HuH-7 (cell line): Measurements from ENCODE around the gene NBAS.
"Not testable (repeated sequence)": the region's sequence is repeated elsewhere in the genome, so short reads cannot be mapped to it uniquely, and the experiment has no call there.

Source experiments
- DNase-seq: peaks from one replicate; pipeline ENCODE4 v3.0.0; 2011; ENCODE audit warnings: low spot score

Gene NBAS

GRCh38 chr2:15460112-15460620 is 101.0 kb downstream of the NBAS start:
- DNase-seq, result no peak

DNA sequence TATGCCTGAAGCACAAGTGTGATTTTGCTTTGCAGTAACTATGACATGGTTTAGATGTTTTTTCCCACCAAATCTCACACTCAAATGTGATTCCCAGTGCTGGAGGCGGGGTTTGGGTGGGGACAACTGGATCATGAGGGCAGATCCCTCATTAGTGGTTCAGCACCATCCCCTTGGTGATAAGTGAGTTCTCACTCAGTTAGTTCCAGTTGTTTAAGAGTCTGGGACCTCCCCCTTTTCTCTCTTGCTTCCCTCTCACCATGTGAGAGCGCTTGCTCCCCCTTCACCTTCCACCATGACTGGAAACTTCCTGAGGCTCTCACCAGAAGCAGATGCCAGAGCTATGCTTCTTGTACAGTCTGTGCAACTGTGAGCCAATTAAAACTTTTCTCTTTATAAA is 102.9 kb downstream of the NBAS start:
- DNase-seq, result no peak

- no peak for DNase-seq
Measured at GRCh38 chr2:15457868-15458267, 103.3 kb downstream of the NBAS start.

DNA sequence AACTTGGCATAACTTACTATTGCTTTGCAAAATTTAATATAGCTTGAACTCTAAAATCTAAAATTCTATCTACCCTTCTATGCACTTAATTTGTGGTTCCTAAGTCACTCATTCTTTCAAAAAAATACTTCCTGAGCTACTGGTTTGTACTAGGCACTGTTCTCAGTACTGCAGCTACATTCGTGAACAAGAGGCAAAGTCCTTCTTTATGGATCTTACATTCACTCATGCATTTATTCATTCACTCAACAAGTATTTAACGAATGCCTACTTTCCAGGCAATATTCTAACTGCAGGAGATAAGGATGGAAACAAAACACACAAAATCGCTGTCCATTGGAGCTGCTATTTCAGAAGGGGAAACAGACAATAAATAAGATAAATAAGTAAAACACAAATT is 104.8 kb downstream of the NBAS start:
- no peak for DNase-seq

DNA sequence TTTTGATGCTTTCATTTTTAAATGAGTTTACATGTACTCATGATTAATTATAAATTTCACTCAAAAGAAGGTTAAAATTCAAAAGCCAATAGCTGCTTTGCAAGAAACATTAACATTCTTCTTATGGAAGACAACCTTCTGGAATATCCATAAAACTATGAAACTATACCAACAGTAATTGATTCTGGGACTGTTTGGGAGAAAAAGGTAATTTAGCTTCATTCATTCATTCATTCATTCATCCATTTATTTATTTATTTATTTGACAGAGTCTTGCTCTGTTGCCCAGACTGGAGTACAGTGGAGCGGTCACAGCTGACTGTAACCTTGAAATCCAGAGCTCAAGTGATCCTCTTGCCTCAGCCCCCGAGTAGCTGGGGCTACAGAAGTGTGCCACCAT is 110.3 kb downstream of the NBAS start:
- DNase-seq, result no peak

DNA sequence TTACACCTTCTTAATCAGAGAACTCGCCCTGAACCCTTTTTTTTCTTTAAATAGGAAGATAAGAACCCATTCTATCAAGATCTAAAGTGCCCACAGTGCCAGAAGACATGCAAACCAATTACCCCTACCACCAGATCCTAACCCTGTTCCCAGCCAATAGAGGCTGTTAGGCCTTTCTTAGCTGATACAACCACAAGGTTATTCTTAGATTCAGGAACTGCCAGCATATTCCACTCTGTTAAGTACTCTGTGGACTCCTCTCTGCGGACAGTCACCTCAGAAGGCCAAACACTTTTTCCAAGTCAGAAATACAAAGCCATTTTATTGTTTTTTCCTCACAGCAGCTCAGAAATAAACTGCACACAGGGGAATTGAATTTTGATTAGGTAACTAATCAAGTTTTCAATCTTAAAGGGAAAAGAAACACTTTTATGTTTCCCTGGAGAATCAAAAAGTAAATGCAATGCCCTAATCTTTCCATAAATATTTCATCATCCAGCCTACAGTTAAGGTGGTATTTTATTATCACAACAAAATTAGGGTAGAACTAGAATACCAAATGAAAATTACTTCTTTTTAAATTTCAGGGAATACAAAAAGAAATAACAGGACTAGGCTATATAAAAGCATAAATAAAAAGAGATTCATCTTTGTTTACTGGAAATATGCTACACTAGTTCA is 111.4 kb downstream of the NBAS start:
- DNase-seq, result no peak

DNA sequence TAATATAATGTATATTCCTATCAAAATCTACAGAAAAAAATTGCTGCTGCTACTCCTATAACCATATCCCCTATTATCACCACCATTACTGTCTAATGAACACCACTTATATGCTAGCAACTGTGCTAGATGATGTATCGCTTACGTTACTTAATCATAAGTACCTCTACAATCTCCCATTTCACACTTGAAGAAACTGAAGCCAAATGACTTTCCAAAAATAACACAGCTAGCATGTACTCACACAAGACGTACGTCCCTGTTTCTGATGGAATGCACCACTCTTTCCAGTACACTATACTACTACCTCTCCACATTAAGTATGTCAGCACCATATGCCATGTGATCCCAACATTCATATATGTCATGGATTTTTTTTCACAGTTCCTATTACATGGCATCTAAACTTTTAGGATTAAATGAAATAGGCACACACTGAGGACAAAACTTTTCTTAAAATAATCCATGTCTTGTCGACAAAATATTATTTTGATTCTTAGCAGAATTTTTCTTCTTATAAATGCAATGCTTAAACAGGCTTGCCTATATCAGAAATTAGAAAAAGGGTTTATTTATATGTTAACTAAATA is 112.8 kb downstream of the NBAS start:
- no peak for DNase-seq

DNA sequence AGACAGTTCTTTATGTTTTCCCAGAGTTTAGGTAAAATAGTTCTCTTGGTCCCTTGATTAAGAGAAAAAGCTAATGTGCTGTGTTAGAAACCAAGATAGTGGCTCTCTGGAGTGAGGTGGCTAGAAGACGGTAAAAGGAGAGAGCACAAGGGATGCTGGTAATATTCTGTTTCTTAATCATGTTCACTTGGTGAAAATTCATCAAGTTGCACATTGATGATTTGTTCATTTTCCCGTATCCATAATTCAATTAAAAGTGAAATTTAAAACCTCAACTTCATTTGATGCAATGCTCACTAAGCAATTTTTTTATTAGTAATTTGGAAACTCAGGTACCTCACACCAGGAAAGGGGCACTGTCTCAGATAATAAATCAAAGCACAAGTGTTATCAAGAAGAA is 113.8 kb downstream of the NBAS start:
- DNase-seq, result no peak

GRCh38 chr2:15446961-15447360 is 114.2 kb downstream of the NBAS start:
- DNase-seq, result no peak

DNA sequence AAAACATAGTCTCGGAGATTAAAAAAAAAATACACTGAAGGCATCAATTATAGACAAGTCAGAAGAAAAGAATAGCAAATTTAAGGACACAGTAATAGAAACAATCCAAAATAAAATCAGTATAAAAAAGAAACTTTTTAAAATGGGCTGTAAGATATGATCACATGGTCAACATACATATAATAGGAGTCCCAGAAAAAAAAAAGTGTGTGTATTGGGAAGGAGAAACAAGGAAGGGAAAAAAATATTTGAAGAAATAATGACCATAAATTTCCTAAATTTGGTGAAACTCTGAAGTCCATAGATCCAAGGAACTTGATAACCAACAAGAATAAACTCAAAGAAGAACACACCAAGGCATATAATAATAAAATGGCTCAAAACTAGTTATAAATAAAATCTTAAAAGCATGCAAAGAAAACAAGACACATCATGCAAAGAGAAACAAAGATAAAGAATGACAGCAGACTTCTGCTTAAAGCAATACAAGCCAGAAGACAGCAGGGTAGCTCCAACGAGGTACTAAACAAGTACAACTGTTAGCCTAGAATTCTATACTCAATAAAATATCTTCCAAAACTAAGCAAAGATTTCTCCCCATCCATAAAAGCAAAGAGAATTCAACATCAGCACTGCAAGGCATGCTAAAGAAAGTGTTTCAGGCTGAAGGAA is 115.1 kb downstream of the NBAS start:
- DNase-seq, result no peak

- DNase-seq, result not testable (repeated sequence)
Measured at GRCh38 chr2:15439768-15440524, 121.2 kb downstream of the NBAS start.

DNA sequence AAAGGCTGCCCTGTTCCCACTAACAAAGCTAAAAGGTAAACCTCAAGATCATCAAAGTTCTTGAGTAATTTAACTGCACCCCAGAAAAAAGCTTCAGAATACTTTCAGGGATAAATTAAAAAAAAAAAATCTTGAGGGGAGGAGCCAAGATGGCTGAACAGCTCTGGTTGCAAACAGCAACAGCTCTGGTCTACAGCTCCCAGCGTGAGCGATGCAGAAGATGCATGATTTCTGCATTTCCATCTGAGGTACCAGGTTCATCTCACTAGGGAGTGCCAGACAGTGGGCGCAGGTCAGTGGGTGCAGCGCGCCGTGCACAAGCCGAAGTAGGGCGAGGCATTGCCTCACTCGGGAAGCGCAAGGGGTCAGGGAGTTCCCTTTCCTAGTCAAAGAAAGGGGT is 121.8 kb downstream of the NBAS start:
- DNase-seq, result not testable (repeated sequence)

DNA sequence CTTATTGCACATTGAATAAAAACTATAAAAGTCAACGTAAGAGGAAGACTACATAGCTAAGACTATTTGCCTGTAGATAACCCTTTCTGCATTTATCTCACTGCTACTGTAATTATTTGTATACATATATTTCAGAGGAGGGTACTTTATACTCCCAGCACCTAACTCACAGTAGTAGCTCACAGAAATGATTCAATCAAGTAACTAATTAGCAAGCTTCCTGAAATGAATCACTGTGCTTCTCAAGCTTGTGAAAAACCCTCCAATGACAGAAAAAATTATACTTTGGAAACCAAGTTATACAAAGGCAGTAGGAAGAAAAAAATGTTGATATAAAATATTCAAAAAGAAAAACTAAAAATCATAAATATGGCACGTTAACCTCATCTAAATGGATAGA is 124.9 kb downstream of the NBAS start:
- DNase-seq, result no peak

DNA sequence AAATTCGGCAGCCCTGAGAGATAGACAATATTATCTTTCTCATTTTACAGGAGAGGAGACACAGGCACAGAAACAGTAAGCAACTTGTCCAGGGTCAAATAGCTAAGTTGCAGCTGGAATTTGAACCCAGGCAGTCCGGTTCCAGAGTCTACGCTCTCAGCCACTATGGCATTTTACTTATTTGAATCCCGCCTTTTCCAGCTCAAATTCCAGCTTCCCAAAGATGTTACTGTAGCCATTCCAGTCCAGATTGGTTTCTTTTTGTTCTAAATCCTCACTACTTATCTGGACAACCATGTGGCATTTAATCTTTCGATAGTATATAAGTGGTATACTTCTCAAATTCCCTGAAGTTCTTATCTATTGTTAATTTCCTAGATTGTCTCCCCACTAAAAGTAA is 125.7 kb downstream of the NBAS start:
- peak; percentile 14 for DNase-seq

DNA sequence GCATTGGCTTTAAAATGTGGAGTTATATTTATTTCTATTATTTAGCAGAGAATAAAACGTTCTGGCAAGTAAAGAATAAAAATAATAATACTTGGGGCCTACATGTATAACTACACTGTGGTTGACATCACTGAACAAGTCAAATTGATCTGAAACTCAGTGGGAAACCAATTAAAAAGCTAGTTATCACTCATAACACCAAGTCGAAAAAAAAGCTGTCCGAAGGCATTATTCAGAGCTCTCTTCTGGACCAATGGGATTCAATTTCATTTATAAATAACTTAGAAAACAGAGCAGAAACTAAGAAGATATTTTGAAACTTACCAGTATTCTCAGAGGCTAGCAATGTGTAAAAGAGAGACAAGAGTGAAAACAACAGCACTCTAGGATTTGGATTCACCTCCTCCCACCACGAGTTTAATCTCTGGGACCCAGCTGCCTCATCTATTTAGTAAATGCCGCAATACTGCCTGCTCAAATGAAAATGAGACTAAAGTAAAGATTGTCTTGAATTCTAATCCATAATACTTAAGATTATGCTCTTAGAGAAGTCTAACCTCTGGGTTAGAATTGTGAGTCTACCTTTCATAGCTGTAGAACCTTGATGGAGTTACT is 128.4 kb downstream of the NBAS start:
- no peak for DNase-seq

- DNase-seq, result no peak
Measured at GRCh38 chr2:15429032-15429431, 132.1 kb downstream of the NBAS start.

DNA sequence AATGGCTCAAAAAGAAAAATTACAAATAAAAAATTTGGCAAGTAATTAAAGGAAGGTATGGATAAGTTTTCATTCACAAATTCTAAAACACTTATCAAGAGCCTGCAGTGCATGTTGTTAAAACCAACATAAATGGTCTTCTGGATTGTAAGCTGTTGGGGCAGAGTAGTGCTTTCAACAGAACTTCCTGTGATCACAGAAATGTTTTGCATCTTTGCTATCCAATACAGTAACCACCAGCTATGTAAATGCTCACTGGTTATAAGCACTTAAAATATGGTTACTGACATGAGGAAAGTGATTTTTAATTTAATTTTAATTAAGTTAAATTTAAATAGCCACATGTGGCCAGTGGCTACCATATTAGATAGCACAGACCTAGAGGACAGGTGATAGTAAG is 133.1 kb downstream of the NBAS start:
- no peak for DNase-seq

- DNase-seq, result no peak
Measured at GRCh38 chr2:15426606-15427005, 134.5 kb downstream of the NBAS start.

GRCh38 chr2:15425712-15426111 is 135.4 kb downstream of the NBAS start:
- peak; percentile 4 for DNase-seq

GRCh38 chr2:15421753-15422152 is 139.4 kb downstream of the NBAS start:
- DNase-seq, result no peak

DNA sequence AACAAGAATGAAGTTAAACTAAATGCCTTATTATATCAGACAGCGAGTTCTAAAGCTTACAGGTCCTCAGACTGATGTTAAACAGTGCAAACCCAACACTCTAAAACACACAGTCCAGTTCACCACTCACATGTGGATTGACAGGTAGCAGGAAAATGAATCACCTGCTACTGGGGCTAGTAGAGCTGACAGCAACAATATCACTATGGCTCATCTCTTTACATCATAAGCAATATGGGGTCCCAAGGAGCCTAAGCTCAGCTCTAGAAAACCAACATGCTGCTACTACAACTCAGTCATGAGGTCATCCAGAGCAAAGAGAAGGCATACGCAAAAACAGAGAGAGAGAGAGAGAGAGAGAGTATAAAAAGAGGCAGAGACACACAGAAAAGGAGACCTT is 145.4 kb downstream of the NBAS start:
- DNase-seq, result no peak

GRCh38 chr2:15412779-15413178 is 148.4 kb downstream of the NBAS start:
- no peak for DNase-seq
